ENCODE results near the gene CNNM4.

The CNNM4 gene

GRCh38 chr2:96762529-96763311 lies 2.0 kb downstream of the CNNM4 start:
- Histone ChIP-seq H3K4me1 (no peaks in the 10 kb centered on the region), H3K27me3 (no peaks in the 10 kb centered on the region), H3K4me3 (ENCODE audit: low read depth, low read length) (no peak overlapping the region), H3K36me3 (no peaks in the 10 kb centered on the region), H3K9me3 (no peaks in the 10 kb centered on the region)
- no peak for DNase-seq
- TF ChIP-seq CTCF (IDR thresholded peaks at IDR 0.05; ENCODE audit: low read depth, low read length): no peak

DNA sequence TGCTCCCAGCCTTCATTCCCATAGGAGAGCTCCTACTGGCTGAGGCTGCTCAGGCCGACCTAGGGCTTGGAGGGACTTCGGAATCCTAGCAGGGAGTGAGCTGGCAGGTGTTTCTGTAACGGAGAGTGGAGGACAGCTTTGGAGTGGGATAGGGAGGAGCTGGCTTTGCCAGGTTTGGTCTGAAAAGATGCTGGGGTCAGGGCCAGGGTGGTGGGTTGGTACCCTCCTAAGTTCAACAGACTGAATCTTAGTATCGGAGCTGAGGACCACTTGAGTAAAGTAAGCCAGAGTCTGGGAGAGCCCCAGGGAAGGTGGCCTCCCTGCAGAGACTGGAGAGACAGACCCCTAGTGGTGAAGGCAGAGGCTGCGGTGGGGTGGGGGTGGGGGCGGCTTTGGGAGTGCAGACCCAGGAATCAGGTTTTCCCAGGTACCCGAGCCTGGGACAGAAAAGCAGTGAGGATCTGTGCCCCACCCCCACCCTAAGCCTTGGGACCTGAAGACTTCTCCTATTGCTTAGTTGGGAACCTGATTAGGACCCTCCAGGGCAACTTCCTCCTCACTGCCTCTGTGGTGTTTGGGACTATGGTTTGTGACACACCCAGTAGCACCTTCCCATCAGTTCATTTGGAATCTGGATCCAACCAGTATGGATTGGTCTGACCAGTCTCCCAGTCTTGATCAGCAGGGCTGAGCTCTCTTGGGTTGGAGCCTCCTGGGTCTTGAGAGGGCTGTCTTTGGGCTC lies 3.0 kb downstream of the CNNM4 start:
- H3K4me1 ChIP-seq: no peaks in the 10 kb centered on the region
- H3K9me3 ChIP-seq: no peaks in the 10 kb centered on the region
- DNase-seq: no peak
- no peaks in the 10 kb centered on the region for H3K36me3 ChIP-seq
- peak overlapping the region; percentile 21 for H3K4me3 ChIP-seq (ENCODE audit: low read depth, low read length)
- TF ChIP-seq CTCF (IDR thresholded peaks at IDR 0.05; ENCODE audit: low read depth, low read length): peak; percentile 38
- H3K27me3 ChIP-seq: no peaks in the 10 kb centered on the region

DNA sequence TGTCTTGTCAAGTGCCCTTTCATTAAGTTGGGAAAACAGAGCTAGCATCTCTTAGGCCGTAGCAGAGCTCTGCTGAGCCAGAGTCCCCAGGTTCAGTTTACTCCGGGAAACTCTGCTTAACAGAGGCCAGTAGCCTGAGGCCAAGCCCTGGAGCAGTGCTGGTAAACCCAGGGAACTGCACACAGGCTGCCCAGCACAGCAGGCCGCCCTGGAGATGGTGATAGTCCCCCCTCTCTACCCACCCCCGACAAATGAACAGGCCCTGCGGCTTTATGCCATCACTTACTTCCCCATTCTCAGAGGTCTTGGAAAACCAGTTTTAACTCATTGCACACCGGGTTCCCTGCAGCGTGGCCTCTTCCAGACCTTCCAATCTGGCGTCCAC lies 3.5 kb downstream of the CNNM4 start:
- H3K27me3 ChIP-seq: no peaks in the 10 kb centered on the region

DNA sequence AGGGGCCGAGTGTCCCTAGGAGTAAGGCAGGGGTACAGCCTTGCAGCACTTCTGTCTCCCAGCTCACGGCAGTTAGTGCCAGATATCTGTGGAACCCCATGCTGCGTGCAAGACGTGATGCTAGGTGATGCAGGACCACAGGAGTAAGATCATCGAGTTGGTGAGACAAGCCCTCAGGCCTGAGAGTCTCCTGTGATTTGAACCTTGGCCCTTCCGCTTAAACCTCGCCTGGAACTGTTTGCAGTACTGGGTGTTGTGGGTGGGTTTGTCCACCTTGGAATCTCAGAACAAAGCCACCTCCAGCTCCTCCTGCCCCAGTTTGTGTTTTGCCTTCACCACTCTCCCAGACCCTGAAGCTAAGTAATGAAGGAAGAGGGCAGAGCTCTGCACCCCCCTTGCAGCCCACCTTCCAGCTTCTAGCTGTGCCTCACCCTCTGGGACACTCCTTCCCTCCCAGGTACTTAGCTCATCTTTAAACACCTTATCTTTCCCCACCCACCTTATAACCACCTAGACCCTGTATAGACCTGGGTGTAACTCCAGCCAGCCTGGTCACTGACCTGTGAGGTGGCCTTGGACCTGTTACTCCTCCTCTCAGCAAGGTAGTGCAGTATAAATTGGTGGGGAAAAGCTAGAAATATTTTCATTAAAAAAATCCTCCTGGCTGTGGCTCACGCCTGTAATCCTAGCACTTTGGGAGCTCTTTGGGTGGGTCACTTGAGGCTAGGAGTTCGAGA lies 6.6 kb downstream of the CNNM4 start:
- no peak for DNase-seq

More for the DNA sequence above, 3.5 kb downstream of the CNNM4 start:
- no peak for DNase-seq
- TF ChIP-seq CTCF (IDR thresholded peaks at IDR 0.05; ENCODE audit: low read depth, low read length): no peak
- H3K4me1 ChIP-seq: no peaks in the 10 kb centered on the region
- H3K4me3 ChIP-seq (ENCODE audit: low read depth, low read length): peak overlapping the region; percentile 21; the same call in 1 of the 2 replicates
- no peaks in the 10 kb centered on the region for H3K36me3 ChIP-seq
- no peaks in the 10 kb centered on the region for H3K9me3 ChIP-seq

DNA sequence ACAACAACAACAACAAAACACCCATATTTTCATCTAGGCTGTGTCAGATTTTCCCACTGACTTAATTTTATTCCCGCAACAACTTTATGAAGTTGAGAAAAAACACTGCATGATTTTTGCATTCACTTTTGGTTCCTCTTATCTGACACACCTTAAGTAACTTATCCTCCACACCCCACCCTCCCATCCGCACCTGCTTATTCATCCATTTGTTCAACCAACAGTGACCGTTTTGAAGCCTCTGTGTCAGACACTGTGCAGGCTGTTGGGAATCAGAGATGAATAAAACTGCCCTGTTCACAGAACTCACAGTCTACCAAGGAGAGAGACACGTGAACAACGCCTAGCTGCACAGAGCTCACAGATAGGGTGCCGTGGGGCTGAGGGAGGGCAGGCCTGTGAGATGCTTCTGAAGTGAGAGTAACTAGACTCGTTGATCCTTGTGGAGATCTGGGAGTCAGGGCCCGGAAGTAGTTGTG lies 7.4 kb downstream of the CNNM4 start:
- TF ChIP-seq CTCF (IDR thresholded peaks at IDR 0.05; ENCODE audit: low read depth, low read length): no peak
- Histone ChIP-seq H3K4me1 (no peaks in the 10 kb centered on the region), H3K4me3 (ENCODE audit: low read depth, low read length) (no peak overlapping the region), H3K27me3 (no peaks in the 10 kb centered on the region), H3K36me3 (no peaks in the 10 kb centered on the region), H3K9me3 (no peaks in the 10 kb centered on the region)
- DNase-seq: no peak

More for the DNA sequence above, 6.6 kb downstream of the CNNM4 start:
- Histone ChIP-seq H3K4me3 (ENCODE audit: low read depth, low read length) (no peak overlapping the region), H3K9me3 (no peaks in the 10 kb centered on the region), H3K4me1 (no peaks in the 10 kb centered on the region), H3K36me3 (no peaks in the 10 kb centered on the region), H3K27me3 (no peaks in the 10 kb centered on the region)
- TF ChIP-seq CTCF (IDR thresholded peaks at IDR 0.05; ENCODE audit: low read depth, low read length): no peak
